Brain microvascular endothelial cell (primary cell): ENCODE data around the gene APEX1.

ENCODE experiments used
- DNase-seq: peaks from one replicate; pipeline ENCODE4 v3.0.0-alpha.2; 2020
- H3K27ac ChIP-seq: fragments of 250-450 bp; sonication (Bioruptor Pico); 2 replicates; pipeline ENCODE4 v1.5.1; 2020; ENCODE audit warnings: mild to moderate bottlenecking, moderate library complexity
- H3K27me3 ChIP-seq: fragments of 250-450 bp; sonication (Bioruptor Pico); replicated peaks from 2 replicates; pipeline ENCODE4 v1.5.1; 2020; ENCODE audit warnings: mild to moderate bottlenecking
- H3K36me3 ChIP-seq: fragments of 250-450 bp; sonication (Bioruptor Pico); replicated peaks from 2 replicates; pipeline ENCODE4 v1.5.1; 2020; ENCODE audit warnings: mild to moderate bottlenecking
- H3K4me3 ChIP-seq: 2 replicates; pipeline ENCODE4 v1.5.1; 2011; ENCODE audit warnings: low read depth, mild to moderate bottlenecking, control low read depth, low read length, moderate library complexity
- in situ Hi-C: cut with HindIII; loops from 2 replicates; pipeline ENCODE4 v1.10.0; 2017; ENCODE audit warnings: low sequenced_read_pairs, low pct_ligation_motif_present
- TF ChIP-seq, protein P1 (sequence below): IDR thresholded peaks from 2 replicates; pipeline ENCODE4 v1.5.1; 2011; ENCODE audit warnings: low read depth, mild to moderate bottlenecking, moderate library complexity, low read length, control low read depth, inconsistent platforms; ENCODE audit errors: missing control alignments

The APEX1 gene

DNA sequence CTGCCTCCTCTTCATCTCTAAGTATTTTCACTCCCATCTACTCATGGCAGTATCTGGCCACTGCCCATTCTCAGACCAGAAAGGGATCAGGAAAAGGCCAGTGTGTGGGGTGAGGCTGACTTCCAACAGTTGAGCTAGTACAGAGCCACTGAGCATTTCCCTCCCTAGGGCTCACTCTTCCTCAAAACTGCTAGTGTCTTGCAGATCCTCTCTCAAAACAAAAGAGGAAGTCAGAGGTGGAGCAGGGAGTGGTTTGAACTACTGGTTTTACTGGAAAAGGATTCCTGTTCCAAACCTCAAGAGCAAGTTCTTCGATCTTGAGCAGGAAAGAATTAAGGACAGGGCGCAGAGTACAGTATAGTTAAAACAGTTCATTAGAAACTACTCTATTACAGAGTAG, 38.6 kb downstream of the APEX1 start:
- Histone ChIP-seq H3K4me3 (no peak overlapping the region), H3K27me3 (no peaks in the 10 kb centered on the region), H3K36me3 (no peaks in the 10 kb centered on the region), H3K27ac (no peak overlapping the region)
- no peak for DNase-seq
- TF ChIP-seq, protein P1, sequence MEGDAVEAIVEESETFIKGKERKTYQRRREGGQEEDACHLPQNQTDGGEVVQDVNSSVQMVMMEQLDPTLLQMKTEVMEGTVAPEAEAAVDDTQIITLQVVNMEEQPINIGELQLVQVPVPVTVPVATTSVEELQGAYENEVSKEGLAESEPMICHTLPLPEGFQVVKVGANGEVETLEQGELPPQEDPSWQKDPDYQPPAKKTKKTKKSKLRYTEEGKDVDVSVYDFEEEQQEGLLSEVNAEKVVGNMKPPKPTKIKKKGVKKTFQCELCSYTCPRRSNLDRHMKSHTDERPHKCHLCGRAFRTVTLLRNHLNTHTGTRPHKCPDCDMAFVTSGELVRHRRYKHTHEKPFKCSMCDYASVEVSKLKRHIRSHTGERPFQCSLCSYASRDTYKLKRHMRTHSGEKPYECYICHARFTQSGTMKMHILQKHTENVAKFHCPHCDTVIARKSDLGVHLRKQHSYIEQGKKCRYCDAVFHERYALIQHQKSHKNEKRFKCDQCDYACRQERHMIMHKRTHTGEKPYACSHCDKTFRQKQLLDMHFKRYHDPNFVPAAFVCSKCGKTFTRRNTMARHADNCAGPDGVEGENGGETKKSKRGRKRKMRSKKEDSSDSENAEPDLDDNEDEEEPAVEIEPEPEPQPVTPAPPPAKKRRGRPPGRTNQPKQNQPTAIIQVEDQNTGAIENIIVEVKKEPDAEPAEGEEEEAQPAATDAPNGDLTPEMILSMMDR: no peak
- in situ Hi-C loops: no loop called here

DNA sequence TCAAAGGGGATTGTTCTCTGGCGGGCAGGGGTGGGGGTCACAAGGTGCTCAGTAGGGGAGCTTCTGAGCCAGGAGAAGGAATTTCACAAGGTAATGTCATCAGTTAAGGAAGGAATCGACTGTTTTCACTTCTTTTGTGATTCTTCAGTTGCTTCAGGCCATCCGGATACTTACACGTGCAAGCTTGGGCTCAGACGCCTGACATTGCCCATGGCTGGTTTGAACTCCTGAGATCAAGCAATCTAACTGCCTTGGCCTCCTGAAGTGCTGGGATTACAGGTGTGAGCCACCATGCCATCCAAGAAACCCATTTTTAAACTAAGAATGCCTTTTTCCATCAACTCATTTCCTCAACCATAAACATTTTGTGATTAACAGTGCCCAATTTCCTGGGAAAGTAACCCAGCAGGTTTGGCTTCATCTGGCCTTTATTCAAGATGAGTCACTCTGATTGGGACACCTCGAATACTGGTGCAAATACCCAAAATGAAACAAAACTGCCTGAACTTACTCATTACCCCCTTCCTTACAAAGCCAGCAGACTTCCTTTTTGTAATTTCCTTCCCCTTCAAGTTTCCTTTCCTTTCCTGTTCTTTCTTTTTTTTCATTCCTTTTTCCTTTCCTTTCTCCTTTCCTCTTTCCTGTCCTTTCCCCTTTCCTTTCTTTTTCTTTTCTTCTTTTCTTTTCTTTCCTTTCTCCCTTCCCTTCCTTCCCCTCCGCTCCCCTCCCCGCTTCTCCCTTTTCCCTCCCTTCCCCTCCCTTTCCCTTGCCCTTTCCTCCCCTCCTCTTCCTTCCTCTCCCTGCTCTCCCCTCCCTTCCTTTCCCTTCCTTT, 40.1 kb downstream of the APEX1 start:
- Histone ChIP-seq H3K27me3 (no peaks in the 10 kb centered on the region), H3K36me3 (no peaks in the 10 kb centered on the region), H3K4me3 (no peak overlapping the region), H3K27ac (no peak overlapping the region)
- DNase-seq: no peak
- in situ Hi-C loops: no loop called here
- TF ChIP-seq, protein P1: no peak

DNA sequence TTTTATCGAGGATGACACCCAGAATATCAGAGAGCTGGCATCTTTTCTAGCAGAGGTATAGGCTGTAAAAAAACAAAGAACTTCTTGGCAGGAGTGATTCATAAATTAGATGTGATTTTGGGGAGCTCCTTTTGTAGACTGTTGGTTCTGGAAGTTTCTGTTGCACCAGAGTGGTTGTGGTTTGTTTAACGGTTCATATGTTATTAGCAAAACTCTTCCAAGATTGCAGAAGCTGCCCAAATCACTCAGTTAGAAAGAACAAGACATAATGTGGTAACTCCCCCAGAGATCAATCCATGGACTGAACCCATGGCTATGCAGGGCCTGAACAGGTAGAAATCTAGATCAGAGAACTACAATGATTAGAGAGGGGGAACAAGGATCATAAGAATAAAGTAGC, 43.6 kb downstream of the APEX1 start:
- TF ChIP-seq, protein P1: no peak
- DNase-seq: no peak

DNA sequence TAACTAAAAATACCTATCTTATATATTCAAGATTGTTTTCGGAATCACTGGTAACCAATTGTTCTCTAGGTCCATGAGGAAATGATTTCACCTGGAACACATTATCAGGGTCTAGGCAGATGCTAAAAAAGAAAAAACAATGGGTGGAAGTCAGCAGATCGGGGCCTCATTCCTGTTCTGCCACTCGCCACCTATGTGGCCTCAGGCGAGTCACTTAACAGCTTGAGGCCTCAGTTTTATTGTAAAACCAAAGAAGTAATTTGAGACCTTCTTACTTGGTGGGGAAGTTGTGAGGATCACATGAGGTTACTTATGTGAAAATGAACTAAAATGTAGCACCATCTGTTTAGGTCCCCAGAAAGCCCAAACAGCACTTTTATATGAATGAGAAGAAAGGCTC, 44.1 kb downstream of the APEX1 start:
- Histone ChIP-seq H3K27me3 (no peaks in the 10 kb centered on the region), H3K36me3 (no peaks in the 10 kb centered on the region), H3K27ac (no peak overlapping the region), H3K4me3 (no peak overlapping the region)
- in situ Hi-C loops: no loop called here
- TF ChIP-seq, protein P1: no peak
- no peak for DNase-seq

More for the DNA sequence above, 43.6 kb downstream of the APEX1 start:
- H3K36me3 ChIP-seq: no peaks in the 10 kb centered on the region
- in situ Hi-C loops: no loop called here
- H3K27ac ChIP-seq: no peak overlapping the region
- H3K27me3 ChIP-seq: no peaks in the 10 kb centered on the region
- no peak overlapping the region for H3K4me3 ChIP-seq

DNA sequence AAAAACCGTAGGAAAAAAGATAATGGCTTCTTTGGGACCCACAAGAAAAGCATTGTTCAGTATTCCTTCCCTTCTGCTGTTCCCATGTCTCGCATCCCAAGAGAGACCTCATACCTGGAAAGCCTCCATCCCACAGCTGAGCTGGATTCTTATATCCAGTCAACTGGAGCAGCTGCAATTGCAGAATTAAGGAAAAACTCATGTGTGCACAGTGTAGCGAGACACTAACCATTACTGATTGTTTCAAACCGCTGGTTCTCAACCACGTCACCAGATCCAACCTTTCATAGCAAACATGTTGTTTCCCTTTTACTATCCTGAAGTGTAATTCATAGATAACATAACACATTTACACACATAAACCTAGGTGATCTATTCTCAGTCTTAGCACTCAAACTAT, 44.9 kb downstream of the APEX1 start:
- no peaks in the 10 kb centered on the region for H3K36me3 ChIP-seq
- TF ChIP-seq, protein P1: no peak
- H3K4me3 ChIP-seq: no peak overlapping the region
- DNase-seq: no peak
- no peaks in the 10 kb centered on the region for H3K27me3 ChIP-seq
- no peak overlapping the region for H3K27ac ChIP-seq
- in situ Hi-C loops: no loop called here

DNA sequence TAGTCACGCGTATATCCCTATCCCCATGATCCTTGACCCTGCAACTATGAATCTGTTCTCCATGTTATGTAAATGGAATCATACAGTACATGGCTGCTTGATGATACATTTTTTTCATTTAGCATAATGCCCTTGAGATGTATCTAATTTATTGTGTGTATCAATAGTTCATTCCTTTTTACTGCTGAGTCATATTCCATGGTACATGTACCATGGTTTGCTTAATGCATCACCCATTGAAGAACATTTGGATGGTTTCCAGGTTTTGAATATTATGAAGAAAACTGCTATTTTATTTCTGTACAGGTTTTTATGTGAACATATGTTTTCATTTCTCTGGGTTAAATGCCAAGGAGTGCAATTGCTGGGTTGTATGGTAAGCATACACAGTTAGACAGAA, 46.3 kb downstream of the APEX1 start:
- Histone ChIP-seq H3K27ac (peak overlapping the region; percentile 20), H3K27me3 (no peaks in the 10 kb centered on the region), H3K36me3 (no peaks in the 10 kb centered on the region), H3K4me3 (no peak overlapping the region)
- in situ Hi-C loops: no loop called here
- TF ChIP-seq, protein P1: no peak
- DNase-seq: peak; percentile 38
